DMS114 treated with DMSO at 0.1 percent for 48 hours (cell line): Measurements from ENCODE around the gene DNAH6.
"Not testable (repeated sequence)": the region's sequence is repeated elsewhere in the genome, so short reads cannot be mapped to it uniquely, and the experiment has no call there.

Source experiments
- DNase-seq: peaks from one replicate; lab custom pipeline; 2025; ENCODE audit not compliant: unreplicated experiment; lab: John Stamatoyannopoulos, UW

The DNAH6 gene

DNA sequence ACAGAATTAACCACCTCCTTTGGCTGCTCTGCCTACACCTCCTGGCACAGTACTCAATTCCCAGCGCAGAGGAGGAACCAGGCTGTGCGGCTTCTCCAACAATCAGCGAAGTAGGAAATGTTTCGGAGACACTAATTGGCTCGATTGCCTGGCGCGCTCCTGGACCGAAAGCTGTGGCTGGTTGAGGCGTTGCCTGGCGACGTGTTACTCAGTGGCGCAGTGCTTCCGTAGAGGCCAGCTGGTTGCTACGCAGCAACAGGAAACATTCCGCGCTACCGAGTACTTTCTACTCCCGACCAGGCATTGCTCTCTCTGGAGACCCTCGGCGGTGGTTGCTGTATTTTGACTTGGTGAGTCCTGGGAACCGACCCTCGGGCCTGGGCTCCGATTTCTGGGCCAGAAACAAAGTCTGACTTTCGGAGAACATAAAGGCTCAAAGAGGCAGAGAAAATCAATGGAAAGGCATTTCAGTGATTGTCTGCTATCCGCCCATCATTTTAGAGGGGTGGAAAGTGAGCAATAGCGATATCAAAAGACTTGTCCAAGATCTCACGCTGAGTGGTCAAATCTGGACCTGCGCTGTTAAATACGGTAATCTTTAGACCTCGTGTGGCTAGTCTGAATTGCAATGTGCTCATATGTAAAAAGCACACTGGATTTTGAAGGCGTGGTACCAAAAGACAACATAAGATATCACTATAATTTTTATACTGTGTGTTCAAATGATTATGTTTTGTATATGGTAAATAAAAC is at the start of gene DNAH6:
DNAH6 (plus strand) TSS at position 265 of the 753 bp plus-strand sequence. CDS start 1,329 bp downstream, outside the sequence.
- peak; percentile 96 for DNase-seq

DNA sequence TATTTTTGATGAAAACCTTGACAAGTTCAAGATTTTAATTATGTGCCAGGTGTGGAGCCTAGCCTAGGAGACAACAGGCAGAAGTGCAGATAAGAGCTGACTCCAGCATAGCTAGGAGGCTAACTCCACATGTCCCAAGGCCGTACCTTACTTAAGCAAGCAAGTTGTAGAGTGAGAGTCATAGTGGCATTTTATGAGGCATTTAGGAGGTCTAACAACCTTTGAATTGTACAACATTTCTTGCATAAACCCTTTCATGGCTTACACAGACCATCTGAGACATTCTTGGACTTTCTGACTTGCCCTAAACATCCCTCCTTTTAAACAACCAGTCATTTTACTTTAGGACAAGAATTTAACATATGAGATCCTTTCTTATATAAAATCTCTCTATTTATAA is 48.9 kb upstream of the DNAH6 start:
- no peak for DNase-seq

DNA sequence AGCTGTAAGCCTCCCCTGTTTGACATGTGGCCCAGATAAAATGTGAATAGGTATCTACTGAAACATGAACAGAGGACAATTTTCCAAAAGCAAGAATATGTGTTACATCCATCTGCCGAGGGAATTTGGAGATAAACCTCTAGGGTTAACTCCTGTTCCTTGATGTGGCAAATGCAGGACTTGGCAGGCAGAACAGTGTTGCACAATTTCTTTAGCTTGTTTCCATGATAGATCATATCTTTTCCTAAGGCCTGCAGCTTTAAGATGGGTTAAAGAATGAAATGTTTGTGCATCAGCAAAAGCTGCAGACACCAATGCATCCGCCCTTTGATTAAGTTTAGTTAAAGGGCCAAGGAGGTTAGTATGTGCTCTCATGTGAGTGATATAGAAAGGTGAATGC is 43.9 kb upstream of the DNAH6 start:
- not testable (repeated sequence) for DNase-seq

DNA sequence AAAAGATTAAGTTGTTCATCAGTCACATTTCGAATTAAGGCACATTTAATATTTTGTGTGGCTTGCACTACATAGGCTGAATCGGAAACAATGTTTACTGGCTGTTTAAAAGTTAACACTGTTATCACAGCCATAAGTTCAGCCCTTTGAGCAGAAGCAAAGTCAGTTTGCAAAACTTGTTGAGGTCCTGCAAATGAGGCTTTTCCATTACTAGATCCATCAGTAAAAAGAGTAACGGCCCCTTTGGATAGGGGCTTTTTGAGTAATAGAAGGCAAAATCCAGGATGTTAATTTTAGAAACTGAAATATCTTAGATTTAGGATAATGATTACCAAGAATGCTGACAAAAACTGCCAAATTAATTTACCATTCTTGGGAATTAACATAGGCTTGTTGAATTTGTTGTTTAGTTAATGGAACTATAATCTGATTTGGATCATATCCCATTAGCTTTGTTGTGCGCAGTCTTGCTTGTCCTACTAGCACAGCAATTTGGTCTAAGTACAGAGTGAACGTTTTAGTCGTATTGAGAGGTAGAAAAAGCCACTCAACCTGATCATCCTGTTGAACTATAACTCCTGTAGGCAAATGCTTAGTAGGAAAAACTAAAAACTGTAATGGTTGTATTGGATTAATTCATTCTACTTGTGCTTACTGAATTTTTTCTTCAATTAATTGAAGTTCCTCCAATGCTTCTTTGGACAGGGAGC is 43.3 kb upstream of the DNAH6 start:
- no peak for DNase-seq

DNA sequence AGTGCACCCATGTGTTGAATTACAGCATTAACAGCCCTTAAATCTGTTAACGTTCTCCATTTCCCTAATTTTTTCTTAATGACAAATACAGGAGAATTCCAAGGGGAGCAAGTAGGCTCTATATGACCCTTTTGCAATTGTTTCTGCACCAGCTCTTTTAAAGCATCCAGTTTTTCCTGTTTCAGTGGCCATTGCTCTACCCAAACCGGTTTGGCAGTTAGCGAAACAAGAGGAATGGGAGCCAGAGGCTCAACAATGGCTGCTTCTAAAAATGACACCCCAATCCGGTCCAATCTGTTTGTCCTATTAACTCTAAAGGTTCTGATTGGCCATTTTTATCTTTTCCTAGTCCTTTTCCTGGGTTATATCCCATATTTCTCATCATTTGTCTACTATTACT is 42.1 kb upstream of the DNAH6 start:
- DNase-seq = no peak

DNA sequence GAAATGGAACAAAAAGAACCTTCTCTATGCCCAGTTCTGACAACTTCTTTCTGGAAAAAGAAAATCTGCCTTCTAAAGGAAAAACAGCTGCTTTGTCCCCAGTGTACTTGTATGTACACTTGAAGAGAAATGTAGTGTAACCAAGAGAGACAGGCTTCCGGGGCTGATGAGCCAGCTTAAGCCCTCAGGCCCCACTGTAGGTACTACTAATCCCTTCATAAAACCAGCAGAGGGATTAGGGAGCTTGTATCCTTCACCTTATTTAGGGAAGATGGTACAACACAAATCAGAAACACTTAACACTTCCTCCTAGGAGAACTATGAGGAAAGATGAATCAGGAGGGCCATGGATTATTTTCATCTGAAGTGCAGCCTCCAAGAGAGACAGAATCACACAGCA is 38.4 kb upstream of the DNAH6 start:
- DNase-seq = no peak

DNA sequence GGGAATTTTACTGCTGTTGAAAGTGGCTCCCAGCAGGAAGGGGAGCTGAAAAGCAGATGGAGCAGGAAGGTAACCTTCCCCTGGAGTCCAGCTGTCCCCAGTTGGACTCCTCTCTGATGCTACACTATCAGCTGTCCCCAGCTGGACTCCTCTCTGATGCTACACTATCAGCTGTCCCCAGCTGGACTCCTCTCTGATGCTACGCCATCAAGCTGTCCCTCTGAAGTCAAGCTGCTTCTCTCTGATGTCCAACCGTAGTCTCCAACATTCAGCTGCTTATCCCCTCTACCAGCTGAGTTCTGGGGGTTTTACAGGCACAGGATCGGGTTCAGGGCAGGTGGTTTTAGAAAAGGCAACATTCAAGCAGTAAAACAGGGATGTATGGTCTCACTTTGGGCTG is 37.4 kb upstream of the DNAH6 start:
- DNase-seq = no peak

DNA sequence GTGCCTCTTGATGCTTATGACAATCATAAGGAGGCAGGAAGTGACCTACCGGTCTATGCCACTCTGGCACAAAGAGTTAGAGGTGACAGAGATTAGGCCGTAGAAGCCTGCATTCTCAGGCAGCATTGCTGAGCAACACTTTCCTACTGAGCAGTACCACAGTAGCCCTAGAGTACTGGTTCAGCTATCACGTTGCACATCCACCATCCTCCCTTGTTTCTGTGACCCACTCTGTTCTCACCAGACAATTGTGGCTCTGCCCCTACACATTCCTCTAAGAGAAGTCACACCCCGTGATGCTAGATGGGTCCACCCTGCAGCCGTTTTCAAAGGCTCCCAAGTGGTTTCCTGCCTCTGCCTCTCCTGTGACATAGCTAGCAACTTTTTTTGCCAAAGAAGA is 34.6 kb upstream of the DNAH6 start:
- DNase-seq = no peak

- no peak for DNase-seq
These were observed 33.7 kb upstream of the DNAH6 start for GRCh38 chr2:84482603-84483002.

DNA sequence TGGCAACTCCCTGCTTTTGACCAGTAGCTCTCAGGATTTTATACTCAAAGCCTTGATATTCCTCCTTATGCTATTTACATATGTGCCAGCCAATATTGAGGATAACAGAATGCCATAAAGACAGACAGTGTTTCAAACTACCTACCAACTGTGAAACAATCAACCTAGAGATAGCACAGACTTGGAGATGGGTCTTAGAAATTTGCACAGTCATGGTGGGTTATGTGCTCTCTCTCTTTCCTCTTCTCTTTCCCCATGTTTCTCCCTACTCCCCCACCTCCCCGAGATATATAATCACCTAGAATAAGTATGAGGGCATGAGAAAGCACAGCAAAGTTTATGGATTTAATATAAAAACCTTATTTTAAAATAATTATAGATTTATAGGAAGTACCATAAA is 33.0 kb upstream of the DNAH6 start:
- no peak for DNase-seq

- DNase-seq = no peak
These were observed 29.7 kb upstream of the DNAH6 start for GRCh38 chr2:84486441-84487115.

DNA sequence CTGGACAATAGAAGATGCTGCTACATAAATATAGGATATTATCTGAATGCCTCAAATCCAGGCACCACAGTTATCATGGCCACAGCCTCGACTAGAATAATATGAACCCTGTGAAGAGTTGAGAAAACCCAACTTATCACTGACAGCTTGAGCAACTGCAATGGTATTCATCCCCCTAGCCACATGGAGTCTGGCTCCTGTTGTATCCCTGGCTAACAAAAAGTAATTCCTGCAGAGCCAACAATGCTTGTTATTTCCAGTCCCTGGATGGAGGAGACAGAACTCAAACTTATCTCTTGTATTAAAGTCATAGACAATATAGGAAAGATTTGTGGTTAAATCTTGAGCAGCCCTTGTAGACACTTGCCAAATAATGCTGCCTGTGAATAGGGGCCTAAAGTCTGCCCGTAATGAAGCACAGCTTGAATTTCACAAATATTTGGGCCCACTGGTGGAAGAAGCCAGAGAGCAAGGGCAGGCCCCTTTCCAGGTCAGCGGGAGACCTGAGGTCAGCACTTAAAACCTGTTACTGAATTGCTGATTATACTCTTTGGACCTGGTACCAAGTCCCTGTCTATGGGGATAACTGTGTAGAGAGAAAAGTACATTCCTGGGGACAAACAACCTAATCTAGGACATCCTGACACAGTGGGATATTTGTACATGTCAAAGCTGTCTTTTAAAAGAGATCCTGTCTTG is 28.9 kb upstream of the DNAH6 start:
- DNase-seq = no peak

- no peak for DNase-seq
These were observed 25.0 kb upstream of the DNAH6 start for GRCh38 chr2:84491256-84491655.

- DNase-seq = no peak
These were observed 24.6 kb upstream of the DNAH6 start for GRCh38 chr2:84491741-84492140.

GRCh38 chr2:84492571-84492970 is 23.7 kb upstream of the DNAH6 start:
- peak; percentile 14 for DNase-seq

GRCh38 chr2:84493514-84493913 is 22.8 kb upstream of the DNAH6 start:
- no peak for DNase-seq

- no peak for DNase-seq
These were observed 22.2 kb upstream of the DNAH6 start for GRCh38 chr2:84494070-84494469.

DNA sequence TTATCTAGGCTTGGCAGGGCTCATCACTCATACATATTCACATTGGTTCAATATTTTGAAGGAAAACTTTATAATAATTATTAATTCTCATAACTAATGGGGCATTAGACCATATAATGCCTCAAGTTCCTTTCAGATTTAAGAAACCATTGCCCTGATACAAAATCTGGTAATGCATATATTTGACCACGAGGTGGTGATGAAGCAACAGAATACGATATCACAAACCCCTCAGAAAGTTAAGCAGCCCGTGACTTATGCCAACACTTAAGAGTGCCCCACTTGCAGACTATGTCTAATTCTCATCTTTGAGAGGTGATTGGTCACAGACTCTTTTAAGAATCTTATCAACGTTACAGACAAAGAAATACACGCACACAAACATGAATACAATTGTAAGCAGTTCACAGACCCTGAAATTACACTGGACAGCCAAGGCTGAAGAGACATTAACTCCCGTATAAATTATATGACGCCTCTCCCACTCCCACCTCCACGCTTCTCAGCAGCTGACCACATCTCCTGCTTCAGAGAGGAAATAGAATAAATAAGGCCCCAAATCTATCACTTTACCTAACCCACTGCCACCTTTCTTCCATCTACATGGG is 20.7 kb upstream of the DNAH6 start:
- DNase-seq = peak; percentile 62

GRCh38 chr2:84496386-84496785 is 19.9 kb upstream of the DNAH6 start:
- no peak for DNase-seq

- no peak for DNase-seq
These were observed 19.0 kb upstream of the DNAH6 start for GRCh38 chr2:84497285-84497684.
